Nephron (organoid): ENCODE data around the gene CABP1.
A peak's percentile ranks its signal among the peaks of the same experiment; 100 is the strongest.

ENCODE experiments used
- H3K27ac Mint-ChIP-seq, 3 experiments: 2 replicates each; pipeline ENCODE4 v1.8.0; 2020; ENCODE audit warnings: mixed read lengths in 3 of 3, mild to moderate bottlenecking in 2 of 3, moderate library complexity in 1 of 3
- H3K27me3 Mint-ChIP-seq: 2 replicates; pipeline ENCODE4 v1.8.0; 2021; ENCODE audit warnings: low read depth, mild to moderate bottlenecking, moderate library complexity, mixed read lengths
- H3K36me3 Mint-ChIP-seq: 2 replicates; pipeline ENCODE4 v1.8.0; 2020; ENCODE audit warnings: low read depth, mixed read lengths
- H3K4me1 Mint-ChIP-seq: 2 replicates; pipeline ENCODE4 v1.8.0; 2020; ENCODE audit warnings: mixed read lengths
- H3K4me3 Mint-ChIP-seq, 3 experiments: 2 replicates each; pipeline ENCODE4 v1.8.0; 2020; ENCODE audit warnings: mild to moderate bottlenecking in 3 of 3, mixed read lengths in 3 of 3, moderate library complexity in 2 of 3
- H3K9me3 Mint-ChIP-seq: 2 replicates; pipeline ENCODE4 v1.8.0; 2020; ENCODE audit warnings: mixed read lengths
- CTCF ChIP-seq, 3 experiments: fragments of 200-600 bp; sonication (generic); IDR thresholded peaks; one replicate each; pipeline ENCODE4 v1.5.0; 2021; ENCODE audit warnings: antibody characterized with exemption in 3 of 3; ENCODE audit not compliant: unreplicated experiment in 3 of 3

Gene CABP1

GRCh38 chr12:120684523-120684932 lies 44.1 kb downstream of the CABP1 start:
- Mint-ChIP-seq H3K36me3 (no peaks in the 10 kb centered on the region), H3K4me3 (peak overlapping the region; percentile 83 to 96 (median 92)), H3K9me3 (no peaks in the 10 kb centered on the region), H3K27ac (peak overlapping the region; percentile 33 to 98 (median 49)), H3K27me3 (no peaks in the 10 kb centered on the region), H3K4me1 (peaks cover 20% of the 10 kb centered on the region)
- no peak for TF ChIP-seq CTCF (IDR thresholded peaks at IDR 0.05; ENCODE audit: unreplicated experiment in 3 of 3)

GRCh38 chr12:120685522-120685921 lies 45.1 kb downstream of the CABP1 start:
- H3K9me3 Mint-ChIP-seq, result no peaks in the 10 kb centered on the region
- H3K36me3 Mint-ChIP-seq, result no peaks in the 10 kb centered on the region
- no peaks in the 10 kb centered on the region for H3K27me3 Mint-ChIP-seq
- peaks cover 29% of the 10 kb centered on the region for H3K4me1 Mint-ChIP-seq
- peak overlapping the region in 2 of 3 experiments; percentile 70 to 98 for H3K27ac Mint-ChIP-seq
- TF ChIP-seq CTCF (IDR thresholded peaks at IDR 0.05; ENCODE audit: unreplicated experiment in 3 of 3), result no peak
- H3K4me3 Mint-ChIP-seq, result peak overlapping the region; percentile 92 to 96 (median 95)

- no peak for TF ChIP-seq CTCF (IDR thresholded peaks at IDR 0.05; ENCODE audit: unreplicated experiment in 3 of 3)
- no peaks in the 10 kb centered on the region for H3K9me3 Mint-ChIP-seq
- no peaks in the 10 kb centered on the region for H3K27me3 Mint-ChIP-seq
- H3K36me3 Mint-ChIP-seq, result no peaks in the 10 kb centered on the region
- peak overlapping the region; percentile 93 to 98 (median 98) for H3K27ac Mint-ChIP-seq
- peaks cover 34% of the 10 kb centered on the region for H3K4me1 Mint-ChIP-seq
- peak overlapping the region; percentile 92 to 96 (median 95) for H3K4me3 Mint-ChIP-seq
Measured at GRCh38 chr12:120686151-120686689, 45.8 kb downstream of the CABP1 start.

- Mint-ChIP-seq H3K27me3 (no peaks in the 10 kb centered on the region), H3K9me3 (no peaks in the 10 kb centered on the region), H3K4me1 (peaks cover 39% of the 10 kb centered on the region), H3K4me3 (peak within 1 kb of the TSS; percentile 92 to 97 (median 95)), H3K36me3 (no peaks in the 10 kb centered on the region), H3K27ac (peak within 1 kb of the TSS; percentile 93 to 98 (median 98))
- TF ChIP-seq CTCF (IDR thresholded peaks at IDR 0.05; ENCODE audit: unreplicated experiment in 3 of 3), result peak in 1 of 3 experiments; percentile 6
Measured at GRCh38 chr12:120686690-120687577, 46.5 kb downstream of the CABP1 start, which contains the start of gene MLEC. MLEC (plus strand) TSS chr12:120687149; CDS start chr12:120687297, 148 bp downstream.

GRCh38 chr12:120687578-120688289 lies 47.3 kb downstream of the CABP1 start:
- Mint-ChIP-seq H3K27ac (peak overlapping the region; percentile 69 to 88 (median 80)), H3K27me3 (no peaks in the 10 kb centered on the region), H3K4me3 (peak overlapping the region; percentile 88 to 97 (median 92)), H3K9me3 (no peaks in the 10 kb centered on the region), H3K4me1 (peaks cover 47% of the 10 kb centered on the region), H3K36me3 (peaks cover 5% of the 10 kb centered on the region)
- TF ChIP-seq CTCF (IDR thresholded peaks at IDR 0.05; ENCODE audit: unreplicated experiment in 3 of 3), result no peak
